ENCODE measurements around the gene C20orf96.
A peak's percentile ranks its signal among the peaks of the same experiment; 100 is the strongest.

Gene C20orf96

DNA sequence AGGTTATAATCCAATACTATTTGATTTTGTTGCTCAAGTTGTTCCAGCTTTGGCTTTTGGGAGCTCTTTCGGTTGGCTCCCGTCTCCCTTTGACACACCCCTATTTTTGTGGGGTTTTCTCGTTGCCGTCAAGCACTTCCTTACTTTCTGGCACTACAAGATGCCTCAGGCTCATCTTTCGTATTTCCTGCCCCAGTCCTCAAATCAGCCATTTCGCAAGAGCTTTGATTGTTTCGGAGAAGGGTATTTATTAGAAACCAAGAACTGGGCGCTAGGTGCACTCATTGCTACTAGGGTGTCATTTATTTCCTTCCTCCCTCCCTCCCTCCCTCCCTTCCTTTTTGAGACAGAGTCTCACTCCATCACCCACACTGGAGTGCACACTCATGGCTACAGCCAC is 21.5 kb upstream of the C20orf96 start:
- no peak for DNase-seq (ENCODE audit: low spot score)

DNA sequence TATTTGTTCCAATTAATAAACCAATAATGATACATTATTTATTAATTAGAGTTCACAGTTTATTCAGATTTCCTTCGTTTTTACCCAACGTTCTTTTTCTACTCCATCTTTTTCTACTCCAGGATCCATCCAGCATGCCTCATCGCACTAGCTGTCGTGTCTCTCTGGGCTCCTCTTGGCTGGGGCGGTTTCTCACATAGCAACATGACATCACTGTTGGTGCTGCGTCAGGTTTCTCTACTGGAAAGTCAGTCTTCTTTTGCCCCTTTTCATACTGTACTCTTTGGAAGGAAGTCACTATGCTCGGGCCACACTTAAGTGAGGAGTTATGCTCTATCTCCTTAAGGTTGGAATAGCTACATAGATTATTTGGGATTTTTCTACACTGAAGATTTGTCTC is 21.1 kb upstream of the C20orf96 start:
- no peak for DNase-seq (ENCODE audit: low spot score)

DNA sequence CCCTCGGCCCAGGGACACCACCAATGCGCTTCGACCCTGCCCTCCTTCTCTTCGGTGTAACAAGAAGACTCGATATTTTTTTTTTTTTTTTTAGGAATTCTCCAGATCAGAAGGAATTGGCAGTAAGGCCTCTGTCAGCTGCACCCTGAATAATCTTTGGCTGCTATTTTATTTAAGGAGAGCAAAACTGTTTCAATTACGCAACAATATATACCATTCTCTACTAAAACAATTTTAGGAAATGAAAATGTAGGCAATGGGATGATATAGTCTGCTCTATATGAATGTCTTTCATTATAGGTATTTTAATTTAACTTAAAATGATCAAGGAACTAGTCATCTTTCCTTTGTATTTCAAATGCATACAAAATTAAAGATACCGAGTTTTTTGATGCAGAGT is 20.1 kb upstream of the C20orf96 start:
- no peak for DNase-seq (ENCODE audit: low spot score)

DNA sequence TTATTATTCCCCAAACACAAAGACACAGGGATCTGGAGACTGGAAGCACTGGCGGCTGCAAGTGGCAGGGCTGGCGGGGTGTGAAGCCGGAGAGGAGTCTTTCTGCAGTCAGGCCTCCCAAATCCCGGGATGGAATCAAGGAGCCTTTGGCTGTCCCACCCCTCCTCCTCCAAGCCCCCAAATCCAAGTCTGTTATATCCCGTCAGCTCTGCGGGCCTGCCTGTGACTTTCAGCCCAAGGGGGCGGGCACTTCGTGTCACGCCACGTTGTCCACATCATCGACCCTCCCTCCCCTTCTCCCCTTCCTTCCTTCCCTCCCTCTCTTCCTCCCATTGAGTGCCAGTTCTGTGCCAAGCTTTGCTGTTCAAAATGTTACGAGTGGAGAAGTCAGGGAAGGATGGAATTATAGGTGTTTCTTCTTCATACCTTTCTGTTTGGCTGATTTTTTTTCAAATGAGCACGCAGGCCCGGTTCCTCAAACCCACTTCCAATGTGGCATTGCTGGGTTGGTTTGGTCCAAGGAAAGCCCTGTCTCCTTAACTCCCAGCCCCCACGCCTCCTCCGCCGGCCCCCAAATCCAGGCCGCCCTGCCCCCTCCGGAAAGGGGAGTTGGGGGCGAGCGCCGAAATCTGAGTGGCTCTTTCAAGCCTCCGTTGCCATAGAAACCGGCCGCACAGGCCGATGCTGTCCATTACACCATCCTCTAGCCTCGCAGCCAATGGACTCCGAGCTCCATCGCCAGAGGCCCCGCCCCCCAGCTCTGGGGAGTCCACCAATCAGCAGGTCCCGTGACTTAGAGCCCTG is 19.5 kb upstream of the C20orf96 start:
- peak; percentile 98 for DNase-seq (ENCODE audit: low spot score)

DNA sequence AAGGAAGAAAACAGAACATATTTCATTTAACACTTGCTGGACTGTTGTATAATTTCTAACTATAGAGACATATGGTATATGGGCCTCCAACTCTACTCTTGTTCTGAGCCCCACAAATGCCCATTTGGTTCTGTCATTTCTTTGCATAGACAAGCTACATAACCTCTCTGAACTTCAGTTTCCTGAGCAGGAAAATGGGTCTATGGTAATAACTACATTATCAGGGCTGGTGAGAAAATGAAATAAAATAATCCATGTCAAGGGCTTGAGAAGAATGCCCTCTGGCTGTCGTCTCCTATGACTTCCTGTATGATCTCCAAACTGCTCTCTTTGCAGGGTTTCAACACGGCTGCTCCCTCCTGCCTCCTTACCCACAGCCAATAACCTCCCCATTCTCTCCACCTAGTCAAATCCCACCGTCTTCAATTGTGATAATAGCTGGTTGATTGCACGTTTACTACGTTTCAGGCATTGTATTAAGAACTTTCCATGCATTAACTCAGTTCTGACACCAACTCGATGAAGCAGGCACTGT is 18.8 kb upstream of the C20orf96 start:
- no peak for DNase-seq (ENCODE audit: low spot score)

DNA sequence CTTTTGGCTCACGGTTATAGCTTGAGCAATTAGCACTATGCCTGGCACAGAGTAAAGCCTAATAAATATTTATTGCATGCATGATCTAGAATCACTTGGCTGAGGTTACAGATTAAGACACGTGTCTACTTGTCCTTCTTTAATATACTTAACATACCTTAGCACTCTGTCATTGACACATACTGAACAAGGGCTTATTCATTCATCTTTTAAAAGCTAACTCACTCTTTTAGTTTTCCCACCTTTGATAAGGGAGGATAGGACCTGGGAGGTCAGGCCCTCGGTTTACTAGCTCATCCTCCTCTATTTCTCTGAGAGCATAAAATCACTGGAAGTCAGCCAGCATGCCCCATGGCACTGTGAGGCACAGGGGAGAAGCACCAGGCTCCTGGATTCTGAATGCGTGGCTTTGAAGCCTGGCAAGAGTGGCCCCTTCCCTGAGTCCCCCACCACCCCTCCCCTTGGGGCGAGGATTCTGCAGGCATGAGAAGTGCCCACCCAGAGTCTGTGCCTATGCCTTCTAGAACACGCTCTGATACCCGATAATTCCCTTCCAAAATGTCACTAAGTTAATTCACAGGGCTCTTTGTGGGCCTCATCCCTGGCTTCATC is 18.0 kb upstream of the C20orf96 start:
- DNase-seq (ENCODE audit: low spot score) = no peak

DNA sequence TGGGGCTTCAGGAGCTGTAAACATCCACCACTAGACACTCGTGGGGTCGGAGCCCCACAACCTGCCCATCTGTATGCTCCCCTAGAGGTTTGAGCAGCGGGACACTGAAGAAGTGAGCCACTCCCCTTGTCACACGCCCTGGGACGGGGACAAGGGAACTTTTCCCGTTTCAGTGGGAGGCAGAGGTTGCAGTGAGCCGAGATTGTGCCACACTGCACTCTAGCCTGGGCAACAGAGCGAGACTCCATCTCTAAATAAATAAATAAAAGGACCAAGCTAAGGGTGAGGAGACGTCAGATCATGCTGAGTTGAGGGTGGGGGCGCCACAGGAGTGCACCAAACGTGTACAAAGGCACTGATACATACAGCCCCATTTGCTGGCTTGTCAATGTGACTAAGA is 15.2 kb upstream of the C20orf96 start:
- DNase-seq (ENCODE audit: low spot score) = no peak

DNA sequence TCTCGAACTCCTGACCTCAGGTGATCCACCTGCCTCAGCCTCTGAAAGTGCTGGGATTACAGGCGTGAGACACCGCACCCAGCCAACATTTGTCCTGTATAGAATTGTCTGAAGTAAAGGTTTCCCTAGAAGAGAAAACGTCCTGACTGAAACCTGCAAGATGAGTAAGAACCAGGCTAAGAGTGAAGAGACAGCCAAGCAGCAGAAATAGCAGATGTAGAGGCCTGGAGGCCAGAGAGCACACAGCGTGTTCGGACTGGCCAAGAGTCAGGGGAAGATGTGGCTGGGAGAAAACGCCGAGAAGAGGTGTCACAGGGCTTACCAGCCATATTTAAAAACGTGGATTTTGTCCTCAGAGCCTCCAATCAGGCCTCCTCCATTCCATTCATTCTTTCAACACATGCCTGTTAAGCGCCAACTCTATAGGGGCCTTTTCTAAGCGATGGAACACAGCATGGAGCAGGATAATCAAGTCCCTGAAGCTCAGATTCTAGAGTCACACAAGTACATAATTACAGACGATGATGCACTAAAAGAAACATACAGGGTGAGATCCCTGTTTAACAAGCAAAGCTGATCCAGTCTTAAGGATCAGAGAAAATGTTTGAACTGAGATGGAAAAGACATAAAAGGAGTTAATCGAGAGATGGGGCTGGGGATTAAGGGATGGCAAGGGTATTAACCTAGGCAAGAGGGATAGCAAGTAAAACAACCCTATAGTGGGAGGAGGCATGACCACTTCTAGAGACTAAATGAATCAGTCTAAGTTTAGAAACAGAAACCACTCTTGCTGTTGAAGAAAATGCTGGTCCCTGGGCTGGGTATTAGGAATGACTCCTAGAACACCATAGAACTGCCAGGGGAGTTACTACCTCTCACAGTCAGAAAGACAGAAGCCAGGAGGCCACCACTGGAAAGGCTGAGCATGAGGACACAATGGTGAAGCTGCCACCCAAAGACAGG is 11.6 kb upstream of the C20orf96 start:
- no peak for DNase-seq (ENCODE audit: low spot score)

DNA sequence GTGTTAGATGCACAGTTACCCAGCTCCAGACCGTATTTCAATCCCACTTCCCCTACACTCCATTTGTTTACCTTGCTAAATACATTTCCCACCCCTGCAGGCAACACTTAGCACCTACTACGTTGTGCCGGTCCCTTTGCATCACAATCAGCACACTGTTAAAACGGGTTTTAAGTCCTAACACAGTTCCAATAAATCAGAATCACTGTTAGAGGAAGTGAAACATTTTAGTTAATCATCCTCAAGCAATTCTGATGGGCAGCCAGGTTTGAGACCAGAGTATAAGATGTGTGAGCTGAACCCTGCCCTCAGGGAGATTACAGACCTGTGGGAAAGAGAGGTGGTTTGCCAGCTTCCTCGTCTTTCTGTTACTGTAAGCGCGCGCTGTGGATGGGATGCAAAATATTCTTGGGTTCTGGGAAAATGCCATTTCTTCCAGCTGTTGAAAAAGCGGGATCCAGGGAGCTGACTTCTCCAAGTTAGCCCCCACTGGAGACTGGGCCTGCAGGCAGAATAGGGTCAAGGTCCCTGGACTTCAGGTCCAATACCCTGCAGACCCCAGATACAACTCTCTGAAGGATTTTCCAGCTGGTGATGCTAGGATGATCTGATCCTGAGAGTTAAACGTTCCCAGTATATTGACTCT is 9.9 kb upstream of the C20orf96 start:
- peak; percentile 30 for DNase-seq (ENCODE audit: low spot score)

DNA sequence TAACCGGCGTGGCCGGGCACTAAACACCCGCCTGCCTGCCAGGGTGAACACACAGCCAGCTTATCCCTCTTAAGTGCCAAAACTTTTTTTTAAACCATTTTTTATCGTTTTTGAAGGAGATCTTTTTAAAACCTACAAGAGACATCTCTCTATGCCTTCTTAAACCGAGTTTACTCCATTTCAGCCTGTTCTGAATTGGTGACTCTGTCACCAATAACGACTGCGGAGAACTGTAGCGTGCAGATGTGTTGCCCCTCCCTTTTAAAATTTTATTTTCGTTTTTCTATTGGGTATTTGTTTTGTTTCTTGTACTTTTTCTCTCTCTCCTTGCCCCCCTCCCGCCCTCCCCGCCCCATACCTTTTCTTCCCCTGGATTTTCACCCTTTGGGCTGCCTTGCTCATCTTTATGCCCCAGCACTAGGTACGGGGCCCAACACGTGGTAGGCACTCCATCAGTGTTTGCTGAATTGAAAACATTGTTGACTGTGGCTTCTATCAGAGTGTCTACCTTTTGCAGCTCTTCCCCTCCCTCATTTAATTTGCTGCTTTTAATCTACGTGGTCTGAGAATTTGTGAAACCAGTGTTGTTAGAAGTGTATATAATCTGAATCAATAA is 8.3 kb upstream of the C20orf96 start:
- no peak for DNase-seq (ENCODE audit: low spot score)

DNA sequence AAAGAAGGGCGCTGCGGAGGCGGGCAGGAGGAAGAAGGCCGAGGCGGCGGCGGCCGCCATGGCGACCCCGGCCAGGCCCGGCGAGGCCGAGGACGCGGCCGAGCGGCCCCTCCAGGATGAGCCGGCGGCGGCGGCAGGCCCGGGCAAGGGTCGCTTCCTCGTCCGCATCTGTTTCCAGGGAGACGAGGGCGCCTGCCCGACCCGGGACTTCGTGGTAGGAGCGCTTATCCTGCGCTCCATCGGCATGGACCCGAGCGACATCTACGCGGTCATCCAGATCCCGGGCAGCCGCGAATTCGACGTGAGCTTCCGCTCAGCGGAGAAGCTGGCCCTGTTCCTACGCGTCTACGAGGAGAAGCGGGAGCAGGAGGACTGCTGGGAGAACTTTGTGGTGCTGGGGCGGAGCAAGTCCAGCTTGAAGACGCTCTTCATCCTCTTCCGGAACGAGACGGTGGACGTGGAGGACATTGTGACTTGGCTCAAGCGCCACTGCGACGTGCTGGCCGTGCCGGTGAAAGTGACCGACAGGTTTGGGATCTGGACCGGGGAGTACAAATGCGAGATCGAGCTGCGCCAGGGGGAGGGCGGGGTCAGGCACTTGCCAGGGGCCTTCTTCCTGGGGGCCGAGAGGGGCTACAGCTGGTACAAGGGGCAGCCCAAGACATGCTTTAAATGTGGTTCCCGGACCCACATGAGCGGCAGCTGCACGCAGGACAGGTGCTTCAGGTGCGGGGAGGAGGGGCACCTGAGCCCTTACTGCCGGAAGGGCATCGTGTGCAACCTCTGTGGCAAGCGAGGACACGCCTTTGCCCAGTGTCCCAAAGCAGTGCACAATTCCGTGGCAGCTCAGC is 7.6 kb upstream of the C20orf96 start:
- DNase-seq (ENCODE audit: low spot score) = peak; percentile 46

DNA sequence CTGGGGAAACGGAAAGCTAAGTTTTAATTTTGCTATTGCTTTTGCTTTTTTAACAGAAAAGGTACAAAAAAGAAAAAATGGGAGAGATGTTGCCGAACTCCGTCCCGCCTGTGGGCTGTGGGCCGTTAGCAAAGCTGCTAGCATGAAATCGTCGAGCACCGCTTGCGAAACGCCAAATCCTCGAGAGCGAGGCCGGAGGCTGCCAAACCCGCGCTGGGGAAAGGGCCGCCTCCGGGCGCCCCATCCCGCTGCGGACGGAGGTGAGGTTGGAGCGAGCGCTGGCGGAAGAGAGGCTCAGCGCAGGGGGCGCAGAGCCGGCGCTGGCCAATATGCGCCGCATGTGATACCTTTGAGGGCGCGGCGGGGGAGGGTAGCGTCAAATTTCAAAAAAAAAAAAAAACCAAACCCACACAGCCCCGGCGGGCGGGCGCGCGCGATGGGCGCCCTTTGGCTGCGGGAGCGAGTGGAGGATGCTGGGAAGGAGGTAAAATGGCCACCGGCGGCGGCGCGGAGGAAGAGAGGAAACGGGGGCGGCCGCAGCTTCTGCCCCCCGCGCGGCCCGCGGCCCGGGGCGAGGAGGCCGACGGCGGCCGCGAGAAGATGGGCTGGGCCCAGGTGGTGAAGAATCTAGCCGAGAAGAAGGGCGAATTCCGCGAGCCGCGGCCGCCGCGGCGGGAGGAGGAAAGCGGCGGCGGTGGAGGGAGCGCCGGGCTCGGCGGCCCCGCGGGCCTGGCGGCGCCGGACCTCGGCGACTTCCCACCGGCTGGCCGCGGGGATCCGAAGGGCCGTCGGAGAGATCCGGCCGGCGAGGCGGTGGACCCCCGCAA is 6.8 kb upstream of the C20orf96 start, which contains the start of gene ZCCHC3:
ZCCHC3 (plus strand) TSS at position 473 of the 827 bp plus-strand sequence; CDS start at position 490, 17 bp downstream.
- DNase-seq (ENCODE audit: low spot score) = peak; percentile 92

DNA sequence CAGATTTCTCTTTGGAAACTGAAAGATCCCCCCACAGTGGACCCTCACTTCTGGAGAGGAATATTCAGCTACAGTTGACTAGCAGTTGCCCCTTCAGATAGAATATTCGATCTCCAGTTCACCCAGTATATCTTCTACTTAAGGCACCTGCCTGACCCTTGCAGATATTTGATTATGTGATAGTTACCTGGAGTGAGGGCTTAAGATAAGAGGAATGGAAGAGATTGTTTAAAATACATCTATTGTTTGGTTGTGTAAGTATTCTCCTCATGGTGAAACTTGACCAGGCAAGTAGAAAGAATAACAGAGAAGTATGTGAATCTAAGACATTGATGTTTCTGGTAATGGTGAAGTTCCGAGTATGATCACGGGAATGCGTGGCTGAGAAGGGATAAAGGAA is 5.3 kb upstream of the C20orf96 start:
- no peak for DNase-seq (ENCODE audit: low spot score)

DNA sequence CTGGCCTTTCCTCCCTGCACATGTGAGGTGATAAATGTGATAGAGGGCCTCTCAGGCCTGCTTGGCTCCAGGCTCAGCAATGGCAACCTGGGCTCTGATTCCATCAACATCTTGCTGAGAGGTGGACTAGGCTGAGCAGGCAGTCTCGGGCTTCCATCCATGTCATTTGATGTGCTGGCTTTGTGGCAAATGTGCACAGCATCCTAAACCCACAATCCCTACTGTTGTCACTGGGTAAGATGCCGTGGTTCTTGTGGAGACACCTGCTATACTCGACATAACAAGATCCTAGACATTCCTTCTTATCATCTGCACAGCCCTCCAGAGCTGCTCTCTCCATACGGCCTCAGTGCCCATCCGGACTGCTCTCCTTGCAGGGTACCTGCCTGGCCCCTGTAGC is 4.1 kb upstream of the C20orf96 start:
- no peak for DNase-seq (ENCODE audit: low spot score)

DNA sequence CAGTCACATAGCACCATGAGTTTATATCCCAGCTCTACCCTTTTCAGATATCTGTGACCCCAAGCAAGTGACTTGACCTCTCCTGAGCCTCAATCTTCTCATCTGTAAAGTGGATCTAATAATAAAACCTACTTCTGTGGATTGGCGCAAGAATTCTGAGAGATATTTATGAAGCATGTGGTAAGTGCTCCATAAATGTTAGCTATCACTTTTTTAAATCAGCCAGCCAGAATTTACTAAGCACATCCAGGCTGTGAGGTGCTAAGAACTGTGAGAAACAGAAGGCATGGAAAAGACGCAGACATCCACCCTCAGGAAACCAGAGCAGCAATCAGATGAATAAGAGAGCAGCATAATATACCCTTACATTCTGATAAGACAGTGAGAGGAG is 862 bp downstream of the C20orf96 start:
- no peak for DNase-seq (ENCODE audit: low spot score)

DNA sequence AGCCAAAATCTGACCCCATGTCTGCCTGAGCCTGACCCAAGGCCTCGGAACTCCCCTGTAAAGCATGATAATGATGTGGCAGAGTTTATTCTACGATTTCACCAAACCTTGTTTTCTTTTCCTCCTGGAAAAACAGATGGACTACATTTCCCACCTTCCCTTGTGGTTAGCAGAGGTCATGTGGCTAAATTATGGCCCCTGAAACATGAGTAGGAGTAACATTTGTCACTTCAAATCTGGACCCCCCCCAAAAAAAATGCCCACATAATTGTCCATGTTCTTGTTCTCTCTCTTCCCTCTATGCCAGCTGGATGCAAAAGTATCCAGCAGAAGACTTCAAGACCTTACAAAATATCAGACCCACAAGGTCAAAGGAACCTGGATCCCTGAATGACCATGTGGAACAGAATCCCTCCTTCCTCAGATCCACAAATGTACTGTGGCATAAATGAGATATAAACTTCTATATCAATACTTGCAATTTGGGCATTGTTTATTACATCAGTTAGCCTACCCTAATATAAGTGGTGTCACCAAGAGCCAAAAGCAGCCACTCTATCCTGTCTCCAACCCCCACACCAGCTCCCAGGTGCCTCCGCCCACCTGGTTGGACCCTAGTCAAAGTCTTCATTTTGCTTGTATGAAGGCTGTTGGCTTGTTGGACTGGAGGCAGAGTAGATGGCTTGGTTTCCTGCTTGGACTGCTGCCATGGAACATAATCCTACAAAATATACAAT is 1.4 kb downstream of the C20orf96 start:
- DNase-seq (ENCODE audit: low spot score) = no peak

DNA sequence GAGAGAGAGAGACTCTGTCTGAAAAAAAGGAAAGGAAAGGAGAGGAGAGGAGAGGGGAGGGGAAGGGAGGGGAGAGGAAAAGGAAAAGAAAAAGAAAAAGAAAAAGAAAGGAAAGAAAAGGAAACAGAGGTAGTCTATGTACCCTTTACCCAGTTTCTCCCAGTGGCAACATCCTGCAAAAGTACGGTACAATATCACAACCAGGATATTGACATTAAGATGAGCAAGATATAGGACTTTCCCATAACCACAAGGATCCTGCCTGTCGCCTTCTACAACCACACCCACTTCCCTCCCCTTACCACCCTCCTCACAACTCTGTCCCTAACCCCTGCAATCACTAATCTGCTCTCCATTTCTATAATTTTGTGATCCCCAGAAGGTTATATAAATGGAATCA is 4.0 kb downstream of the C20orf96 start:
- no peak for DNase-seq (ENCODE audit: low spot score)

DNA sequence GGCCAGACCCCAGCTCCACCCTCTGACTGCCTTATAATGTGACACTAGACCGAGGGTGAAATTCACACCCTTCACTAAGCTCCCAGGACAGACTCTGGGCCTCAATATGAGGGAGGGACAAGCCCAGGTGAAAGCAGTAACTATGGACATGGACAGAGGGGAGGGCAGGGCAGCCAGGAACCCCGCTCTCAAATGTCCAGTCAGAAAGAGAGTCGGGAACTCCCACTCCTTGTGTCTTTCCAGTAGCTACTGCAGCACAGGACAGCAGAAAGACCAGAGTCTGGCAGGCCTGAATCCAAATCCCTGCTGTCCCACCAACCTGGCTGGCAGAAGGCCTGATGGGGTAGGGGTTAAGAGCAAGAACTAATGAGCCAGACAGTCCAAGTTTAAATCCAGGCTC is 6.4 kb downstream of the C20orf96 start:
- no peak for DNase-seq (ENCODE audit: low spot score)
